Measurements from ENCODE around the gene ATP11A.
"Not testable (repeated sequence)": the region's sequence is repeated elsewhere in the genome, so short reads cannot be mapped to it uniquely, and the experiment has no call there.

The ATP11A gene

DNA sequence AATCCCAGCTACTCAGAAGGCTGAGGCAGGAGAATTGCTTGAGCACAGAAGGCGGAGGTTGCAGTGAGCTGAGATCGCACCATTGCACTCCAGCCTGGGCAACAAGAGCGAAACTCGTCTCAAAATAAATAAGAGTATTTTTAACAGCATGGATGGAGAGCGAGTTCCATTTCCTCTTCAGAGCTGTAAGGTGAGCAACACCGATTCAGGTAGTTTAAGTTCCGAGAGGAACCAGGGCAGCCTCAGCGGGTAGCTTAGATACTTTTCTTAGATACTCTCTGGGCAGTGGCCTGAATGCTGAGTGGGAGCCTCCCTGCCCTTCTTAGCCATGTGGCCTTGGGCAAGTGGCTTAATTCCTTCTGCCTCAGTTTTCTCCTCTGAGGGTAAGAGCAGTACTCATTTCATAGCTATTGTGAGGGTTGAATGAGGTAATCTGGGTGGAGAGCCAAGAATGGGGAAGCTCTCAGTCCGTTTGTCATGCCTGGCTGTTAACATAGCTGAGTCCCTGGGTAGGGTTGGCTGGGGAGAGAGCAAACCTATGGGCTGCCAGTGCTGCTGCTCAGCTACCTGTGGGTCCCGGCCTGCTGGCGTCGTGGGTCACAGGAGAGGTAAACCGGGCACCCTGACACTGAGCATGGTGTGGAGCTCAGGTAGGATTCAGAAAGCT, 4.1 kb downstream of the ATP11A start:
- FAIRE-seq, result no peak

DNA sequence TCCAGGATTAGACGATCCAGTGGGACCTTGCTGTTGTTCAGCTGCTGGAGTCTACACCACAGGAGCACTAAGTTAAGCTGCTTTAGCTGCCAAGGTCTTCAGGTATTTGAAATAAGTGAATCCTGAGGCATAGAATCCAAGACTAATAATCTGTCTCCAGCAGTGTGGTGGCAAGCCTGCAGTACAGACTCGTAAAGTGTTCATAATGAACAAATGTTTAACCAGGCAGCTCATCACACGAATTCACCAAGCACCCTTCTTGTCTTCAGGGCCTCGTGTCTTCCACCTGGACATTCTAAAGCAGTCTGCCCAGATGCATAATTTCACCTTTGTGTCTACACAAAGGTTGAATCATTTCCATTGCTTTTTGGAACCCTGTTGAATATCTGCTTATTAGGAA, 5.3 kb downstream of the ATP11A start:
- FAIRE-seq, result no peak

DNA sequence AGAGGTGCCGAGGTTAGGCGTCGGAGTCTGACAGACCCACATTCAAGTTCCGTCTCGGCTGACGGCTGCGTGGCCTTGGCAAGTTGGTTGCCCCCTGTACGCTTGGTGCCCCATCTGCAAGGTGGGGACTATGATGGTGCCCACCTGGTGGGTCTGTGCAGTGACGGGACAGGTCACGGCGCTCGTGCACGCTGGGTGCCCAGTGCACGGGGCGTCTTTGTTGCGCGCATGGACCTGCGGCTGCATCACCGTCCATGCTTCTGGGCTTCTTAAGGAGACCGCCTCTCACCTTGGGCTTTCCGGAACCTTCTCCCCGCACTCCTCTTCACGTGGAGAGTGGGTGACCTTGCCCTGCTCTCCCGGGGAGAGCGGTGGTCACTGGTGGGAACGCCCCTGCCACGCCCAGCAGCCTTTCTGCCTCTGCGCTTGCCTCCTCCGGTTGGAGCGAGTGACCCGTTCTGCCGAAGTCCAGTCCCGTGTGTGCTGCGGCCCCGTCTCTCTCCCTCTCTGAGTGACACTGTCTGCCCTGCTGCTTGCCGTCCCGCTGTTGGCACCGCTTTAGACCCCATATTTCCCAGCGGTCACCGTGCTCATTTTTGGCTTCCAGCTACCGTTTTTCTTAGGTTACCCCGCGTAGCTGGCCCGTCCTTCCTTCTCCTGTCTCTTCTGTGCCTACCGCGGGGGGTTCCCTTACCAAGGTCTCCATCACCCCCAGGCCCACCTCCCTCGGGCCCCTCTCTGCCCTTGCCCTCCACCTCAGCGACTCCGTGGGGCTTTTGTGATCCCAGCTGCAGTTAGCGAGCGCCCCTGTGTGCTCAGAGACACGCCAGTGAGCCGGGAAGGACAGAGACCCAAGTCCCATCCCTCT, 6.4 kb downstream of the ATP11A start:
- FAIRE-seq, result no peak

DNA sequence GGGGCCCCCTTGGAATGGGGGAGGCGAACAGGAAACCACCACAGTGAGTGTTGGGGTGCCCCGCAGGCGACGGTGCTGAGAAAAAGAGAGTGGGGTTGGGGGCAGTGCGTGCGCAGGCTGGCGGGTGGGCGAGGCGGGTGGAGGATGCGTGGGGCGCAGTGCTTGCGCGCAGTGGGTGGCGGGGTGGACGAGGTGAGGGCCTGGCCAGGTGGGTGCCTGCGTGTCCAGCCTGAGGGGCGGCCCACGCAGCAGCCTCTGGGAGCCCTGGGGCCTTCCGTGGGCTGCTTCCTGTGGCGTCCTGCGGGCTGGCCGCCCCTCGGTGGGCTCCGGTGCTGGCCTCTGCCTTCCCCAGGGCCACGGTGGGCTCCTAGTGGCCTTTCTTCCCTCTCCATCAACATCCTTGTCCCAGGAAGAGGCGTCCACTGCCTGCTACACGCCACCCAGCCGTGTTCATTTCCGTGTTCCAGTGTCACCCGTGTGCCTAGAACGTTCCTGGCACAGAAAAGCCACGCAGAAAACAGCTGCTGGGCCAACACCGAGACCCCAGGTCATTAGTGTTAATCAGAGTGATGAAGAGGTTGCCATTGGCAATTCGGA, 7.1 kb downstream of the ATP11A start:
- FAIRE-seq, result no peak

DNA sequence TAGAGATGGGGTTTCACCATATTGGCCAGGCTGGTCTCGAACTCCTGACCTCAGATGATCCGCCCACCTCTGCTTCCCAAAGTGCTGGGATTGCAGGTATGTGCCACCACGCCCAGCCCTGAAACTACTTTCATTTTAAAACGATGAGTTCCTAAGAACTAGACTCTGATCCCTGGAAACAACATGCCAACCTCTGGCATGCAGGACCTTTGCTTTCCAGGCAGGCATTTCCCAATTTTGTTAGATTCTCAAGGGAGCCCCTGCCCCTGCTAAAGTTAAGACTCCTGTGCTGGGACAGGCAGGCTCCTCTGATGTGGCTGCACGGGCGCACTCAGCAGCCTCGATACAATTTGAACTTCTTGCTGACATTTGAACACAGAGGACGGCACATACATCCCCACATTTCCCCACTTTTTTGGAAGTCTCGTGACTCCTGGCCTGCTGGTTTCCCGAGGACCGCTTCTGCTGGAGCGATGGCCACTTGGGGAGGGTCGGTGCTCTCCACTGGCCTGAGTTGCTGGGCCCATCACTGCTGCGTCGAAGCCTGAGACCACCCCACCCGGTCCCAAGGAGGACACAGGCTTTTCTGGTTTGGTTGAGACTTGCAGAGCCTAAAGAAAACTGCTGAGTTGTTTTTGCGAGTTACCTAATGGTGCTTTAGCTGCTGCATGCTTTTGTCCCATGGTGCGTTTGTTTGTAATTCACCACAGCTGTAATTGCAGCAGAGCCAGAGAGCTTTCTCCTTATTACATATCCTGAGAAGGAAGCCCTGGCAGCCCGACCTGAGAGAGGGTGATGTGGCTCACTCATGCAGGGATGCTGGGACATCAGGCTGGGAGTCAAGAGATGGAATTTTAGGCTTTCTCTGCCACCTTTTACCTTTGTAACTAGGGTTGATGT, 8.2 kb downstream of the ATP11A start:
- no peak for FAIRE-seq

DNA sequence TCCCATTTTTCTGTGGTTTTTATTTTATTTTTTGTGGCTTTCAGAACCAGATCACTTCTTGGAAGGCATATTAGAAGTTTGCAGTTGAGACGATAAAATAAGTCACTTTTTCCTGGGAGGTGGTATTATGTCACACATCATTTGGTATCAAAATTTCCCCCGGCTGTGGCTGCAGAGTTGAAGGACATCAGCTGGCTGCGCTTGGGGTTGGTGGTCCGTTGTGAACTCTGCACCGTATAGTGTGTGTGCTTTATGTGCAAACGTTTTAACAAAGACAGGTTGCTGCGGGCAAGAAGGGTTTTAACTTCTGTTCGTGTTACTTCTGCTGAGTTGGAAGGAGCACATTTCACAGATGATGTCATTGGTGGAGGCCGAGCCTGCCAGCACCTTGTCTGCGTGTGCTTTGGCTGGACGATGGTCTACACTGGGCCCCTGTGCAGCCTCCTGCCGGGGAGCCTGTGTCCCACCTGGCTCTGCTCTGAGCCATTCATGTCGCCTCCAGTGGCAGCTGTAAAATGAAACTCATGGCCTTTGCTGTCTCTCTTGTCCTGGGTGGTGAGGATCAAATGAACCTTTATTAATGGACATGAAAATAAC, 9.6 kb downstream of the ATP11A start:
- no peak for FAIRE-seq

DNA sequence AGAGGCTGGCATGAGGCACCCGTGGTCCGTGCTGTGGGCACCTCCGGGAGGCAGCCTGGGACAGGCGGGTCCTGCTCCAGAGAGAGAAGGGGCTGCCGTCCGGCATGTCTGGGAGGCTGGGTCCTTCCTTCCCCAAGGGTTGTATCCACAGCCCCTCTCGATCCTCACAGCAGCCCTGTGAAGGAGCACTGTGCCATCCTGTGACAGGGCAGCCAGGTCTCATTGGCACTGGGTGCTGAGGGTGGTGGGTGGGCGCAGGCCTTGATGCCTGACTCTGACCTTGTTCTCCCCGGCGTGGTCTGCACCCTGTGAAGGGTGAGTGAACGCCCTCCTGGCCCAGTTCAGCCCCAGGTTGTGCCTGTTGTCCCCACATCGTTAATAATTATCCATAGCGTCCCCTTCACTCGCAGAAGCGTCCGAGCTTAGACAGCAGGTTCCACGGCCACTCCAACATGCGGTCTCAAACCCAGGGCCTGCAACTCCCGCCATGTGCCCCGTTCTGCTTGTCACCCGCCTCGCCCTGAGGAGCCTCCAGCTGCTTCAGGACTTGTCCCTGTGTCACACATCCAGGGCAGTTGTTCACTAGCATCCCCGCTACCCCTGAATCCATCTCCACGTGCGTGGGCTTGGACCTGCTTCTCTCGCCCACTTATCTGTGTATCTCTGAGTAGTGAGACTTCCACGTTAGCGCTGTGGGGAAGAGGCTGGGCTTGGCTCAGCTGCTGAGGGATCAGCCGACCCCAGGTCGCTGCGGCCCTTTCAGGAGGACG, 10.6 kb downstream of the ATP11A start:
- no peak for FAIRE-seq

DNA sequence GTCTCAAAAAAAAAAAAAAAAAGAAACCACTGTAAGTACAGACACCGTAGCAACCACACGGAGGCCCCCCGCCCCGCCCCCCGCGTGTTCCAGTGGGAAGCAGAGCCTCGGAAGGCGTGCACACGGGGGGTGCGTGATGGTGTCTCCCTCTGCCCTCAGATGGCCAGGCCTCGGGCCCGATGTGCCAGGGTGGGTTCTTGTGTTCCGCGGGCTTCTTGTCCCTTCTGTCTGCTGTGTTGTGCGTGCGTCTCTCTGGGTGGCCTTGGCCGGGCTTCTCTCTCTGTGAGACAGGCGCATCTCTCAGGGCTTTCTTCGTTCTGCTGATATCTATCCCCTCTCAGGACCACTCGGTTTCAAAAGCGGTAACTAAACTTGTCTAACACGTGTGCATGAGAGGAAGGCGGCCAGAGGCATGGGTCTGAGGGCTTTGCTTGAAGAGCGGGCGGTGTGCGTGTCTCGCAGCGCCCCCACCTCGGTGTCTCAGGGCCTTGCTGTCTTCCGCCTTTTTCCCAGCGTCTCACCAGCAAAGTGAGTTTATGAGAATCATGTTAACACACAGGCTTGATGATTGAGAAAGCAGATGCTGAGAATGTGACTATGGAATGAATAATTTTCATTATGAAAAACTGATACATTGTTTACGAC, 12.6 kb downstream of the ATP11A start:
- no peak for FAIRE-seq

DNA sequence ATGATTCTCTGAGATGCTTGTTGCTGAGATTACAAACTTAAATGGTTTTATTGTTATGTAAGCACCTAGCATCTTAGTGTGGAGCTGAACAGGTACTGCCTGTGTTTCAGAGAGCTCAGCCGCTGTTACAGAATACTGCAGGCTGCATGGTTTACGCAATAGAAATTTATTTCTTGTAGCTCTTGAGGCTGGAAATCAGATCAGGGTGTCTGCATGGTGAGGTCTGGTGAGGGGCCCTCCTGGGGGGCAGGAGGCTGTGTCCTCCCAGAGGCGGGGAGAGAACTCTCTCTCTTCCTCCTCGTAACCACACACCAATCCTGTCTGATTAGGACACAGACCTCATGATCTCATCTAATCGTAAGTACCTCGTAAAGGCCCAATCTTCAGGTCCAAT, 13.1 kb downstream of the ATP11A start:
- no peak for FAIRE-seq

DNA sequence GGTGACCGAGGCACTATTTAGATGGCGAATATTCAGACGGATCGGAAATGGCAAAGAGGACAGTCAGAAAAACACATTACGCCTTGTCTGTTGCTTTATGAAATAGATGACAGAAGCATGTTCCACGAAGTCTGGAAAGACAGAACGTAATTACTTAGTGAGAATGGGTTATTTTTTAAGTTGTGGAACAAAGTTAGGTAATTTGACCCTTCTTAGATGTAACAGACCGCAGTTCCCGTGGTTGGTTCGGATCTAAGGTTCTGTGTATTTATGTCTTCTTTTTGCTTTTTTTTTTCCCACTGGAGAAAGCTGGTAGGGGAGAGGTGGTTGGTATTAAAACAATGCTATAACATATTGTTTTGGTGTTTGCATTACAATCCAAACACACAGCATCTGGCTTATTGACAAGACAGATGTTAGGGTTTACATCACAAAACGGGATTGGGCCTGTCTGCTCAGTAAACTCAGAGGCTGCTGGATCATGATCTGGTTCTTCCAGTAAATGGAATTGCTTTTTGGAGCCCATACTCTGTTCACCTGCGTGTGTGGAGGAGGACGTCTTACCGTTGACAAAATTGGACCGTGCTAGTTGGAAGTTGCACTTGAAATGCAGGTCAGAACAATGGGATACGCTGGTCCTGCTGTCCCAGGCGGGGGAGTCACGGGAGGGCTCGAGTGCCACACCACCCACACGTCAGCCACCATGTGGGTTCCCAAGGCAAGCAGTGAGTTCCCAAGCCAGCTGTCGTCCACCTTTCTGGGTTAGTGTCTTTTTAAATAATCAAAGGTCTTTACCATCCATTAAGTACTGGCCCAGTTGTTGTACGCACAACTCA, 13.8 kb downstream of the ATP11A start:
- no peak for FAIRE-seq

DNA sequence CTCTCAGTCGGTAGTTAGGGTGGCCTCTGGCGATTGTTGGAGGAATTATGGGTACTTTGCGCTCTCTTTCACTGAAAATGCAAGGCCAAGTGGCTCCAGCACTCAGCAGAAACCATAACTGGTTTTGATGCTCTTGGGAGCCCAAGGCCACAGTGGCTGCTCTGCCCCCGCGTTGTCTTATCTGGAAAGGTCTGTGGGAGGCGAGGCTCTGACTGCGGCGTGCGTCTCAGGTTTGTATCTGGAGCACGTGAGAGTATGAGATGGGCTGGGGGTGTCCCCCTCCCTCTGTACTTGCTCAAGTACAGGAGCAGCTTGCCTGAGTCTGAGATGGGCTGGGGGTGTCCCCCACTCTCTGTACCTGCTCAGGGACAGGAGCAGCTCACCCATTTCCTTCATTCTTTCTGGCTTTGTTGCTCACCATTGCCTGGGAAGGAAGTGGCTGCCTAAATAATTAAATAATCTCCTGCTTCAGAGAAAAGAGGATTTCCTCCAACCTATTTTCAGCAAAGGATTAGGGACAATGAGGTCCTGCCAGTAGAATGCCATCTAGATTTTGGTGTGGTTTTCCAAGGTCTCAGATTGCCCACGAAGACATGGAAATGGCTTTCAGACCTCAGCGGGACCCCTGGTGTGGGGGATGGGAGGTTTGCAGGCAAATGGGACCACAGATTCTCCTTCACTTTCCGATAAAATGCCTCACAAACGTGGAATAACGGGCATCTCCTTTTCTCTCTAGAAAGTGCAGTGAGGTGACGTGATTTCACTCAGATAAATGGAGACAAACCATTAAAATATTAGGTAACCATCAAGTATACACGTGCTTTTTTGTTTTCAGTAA, 14.7 kb downstream of the ATP11A start:
- FAIRE-seq, result no peak

DNA sequence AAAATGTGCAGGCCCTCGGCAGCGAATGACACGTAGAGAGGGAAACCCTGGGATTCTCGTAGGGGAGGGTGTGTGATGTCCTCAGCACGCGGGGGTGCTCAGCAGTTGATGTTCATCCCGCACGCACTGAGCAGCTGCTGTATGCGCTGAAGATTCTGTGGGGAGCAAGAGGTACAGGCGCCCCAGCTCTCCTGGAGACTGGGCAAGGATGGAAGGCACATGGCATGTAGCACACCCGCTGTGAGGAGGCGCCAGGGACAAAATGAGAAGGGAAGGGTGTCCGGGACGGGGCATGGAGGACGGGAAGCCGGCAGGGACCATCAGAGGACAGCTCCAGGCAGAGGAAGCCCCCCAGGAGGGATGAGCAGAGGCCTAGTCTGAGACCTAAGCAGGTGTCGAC, 15.4 kb downstream of the ATP11A start:
- no peak for FAIRE-seq

DNA sequence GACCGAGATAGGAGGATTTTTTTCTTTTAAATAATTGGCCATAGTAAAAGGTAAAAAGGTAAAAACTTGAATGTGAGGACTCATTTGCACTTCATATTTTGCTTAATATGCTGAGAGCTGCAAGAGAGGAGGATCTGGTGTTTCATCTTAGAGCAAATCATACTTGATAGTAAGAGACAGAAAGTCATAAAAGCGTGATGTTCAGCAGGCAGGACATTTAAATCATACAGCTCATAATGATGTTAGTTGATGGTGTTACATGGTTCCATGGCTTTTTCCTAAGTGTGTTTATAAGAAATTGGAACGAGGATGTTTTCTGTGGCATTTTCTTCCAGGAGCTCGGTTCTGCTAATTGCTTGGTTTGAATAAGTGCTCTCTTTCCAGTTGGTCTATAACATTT, 16.3 kb downstream of the ATP11A start:
- no peak for FAIRE-seq

DNA sequence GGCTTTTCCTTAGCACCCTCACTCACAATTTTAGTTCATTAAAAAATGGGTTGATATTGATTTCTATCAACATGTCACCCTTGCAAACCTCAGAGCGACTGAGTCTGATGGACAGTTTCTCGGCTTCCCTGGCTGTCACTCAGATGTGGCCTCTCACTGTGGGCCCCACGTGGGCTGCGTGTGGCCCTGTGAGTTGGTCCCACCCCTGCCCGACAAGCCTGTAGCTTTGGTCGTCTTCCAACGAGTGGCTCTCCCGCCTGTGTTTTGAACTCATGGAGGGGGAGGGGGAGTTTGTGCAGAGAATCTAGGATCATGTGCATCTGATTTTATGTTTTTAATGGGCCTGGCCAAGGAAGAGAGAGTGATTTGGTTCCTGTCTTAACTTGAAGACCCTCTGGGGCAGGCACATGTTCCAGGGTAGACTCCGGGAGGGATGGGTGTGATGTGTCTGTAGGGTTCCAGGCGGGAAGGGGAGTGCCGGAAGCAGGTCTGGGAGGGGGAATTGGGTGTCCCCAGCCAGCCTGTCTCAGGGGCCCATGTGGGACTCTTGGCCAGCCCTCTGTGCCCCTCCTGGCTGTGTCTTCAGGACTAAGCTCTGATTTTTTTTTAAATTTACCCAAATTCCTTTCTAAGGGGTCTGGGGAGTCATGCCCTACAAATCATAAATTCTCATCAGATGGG, 18.9 kb downstream of the ATP11A start:
- no peak for FAIRE-seq

DNA sequence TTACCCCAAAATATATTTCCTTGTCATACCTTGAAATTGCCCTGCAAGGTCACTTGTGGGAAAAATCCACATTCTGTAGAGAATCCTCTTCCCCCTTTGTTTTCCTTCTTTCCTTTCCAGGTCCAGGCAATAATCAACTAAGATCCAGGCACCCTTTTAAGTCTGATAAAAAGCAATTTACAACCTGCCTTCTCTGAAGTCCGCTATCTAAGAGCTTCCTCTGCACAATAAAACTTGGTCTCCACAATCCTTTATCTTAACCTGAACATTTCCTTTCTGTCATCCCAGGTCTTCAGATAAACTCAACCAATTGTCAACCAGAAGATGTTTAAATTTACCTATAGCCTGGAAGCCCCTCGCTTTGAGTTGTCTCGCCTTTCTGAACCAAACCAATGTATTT, 19.5 kb downstream of the ATP11A start:
- not testable (repeated sequence) for FAIRE-seq

DNA sequence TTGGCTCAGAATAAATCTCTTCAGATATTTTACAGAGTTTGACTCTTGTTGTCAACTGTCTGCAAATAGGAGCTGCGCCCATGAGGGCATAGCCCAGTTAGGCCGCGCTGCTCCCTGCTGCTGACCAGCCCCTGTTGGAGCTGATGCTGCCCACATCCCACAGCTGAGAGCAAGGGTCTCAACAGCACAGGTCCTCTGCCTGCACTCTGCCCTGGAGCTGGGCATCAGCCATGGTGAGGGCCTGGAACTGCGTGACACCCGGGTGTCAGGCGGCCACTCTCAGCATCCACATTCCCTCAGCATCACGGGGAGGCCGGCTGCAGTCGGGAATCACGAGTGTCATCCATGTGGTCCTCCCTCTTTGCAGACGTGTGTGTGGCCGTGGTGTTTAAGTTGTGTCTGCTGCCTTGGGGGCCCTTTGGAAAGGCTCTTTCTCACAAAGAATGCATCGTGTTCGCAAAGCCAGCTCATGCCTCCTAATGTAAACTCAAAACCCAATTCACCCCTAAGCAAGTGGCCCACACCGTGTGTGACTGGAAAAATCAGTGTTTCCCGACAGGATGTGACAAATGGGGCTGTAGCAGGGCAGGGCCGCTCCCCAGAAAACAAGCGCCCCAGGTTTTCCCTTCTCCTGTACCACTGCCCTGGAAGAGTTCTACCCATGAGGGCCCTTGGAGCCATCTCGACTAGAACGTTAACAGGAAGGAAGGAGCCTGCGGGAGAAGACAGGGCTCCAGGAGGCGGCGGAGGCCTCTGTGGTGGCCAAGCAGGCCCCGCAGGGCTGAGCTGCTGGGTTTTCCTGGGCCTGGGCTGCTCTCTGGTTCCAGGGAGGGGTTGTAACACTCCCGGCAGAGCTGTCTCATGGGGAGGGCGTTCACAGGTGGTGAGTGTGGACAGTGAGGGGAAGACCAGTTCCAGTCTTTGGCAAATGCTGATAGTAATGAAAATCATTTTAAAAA, 20.3 kb downstream of the ATP11A start:
- no peak for FAIRE-seq

DNA sequence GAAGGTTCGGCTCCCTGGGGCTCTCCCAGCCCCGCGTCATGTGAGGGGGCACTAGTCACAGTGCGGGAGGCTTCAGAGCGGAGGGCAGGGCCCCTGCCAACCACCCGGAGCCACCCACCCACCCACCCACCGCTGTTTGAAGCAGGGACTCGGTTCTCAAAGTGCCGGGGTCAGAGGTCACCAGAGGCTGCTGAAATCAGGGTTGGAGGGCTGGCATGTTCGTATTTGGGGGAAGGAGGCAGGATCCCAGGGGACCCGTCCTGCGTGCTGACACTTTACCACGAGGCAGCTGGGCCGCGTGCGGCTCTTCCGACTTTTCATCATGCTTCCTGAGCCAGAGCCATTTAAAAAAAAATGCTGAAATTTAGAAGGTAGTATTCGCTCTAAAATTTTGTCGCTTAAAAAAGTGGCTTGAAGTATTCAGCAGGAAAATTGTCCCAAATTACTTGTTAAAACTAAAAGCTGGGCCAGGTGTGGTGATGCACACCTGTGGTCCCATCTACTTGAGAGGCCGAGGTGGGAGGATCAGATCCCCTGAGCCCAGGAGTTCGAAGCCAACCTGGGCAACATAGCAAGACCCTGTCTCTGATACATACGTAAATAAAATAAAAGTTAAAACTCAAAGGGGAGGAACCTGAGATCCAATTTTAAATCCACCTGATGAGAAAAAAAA, 21.2 kb downstream of the ATP11A start:
- FAIRE-seq, result no peak
